Caco-2 (cell line): ENCODE measurements around the gene INAVA. TPM values are rescaled to one million over a fixed set of nuclear protein-coding genes. Genes with fewer than 3 reads are reported as not detected.

Source experiments
- BruUV-seq: library from RNA; stranded (reverse); fragments of 400-500 nt; replicated peaks from 2 replicates; lab custom pipeline; 2021; lab: Mats Ljungman, UMichigan
- CTCF ChIA-PET: fragments of 300-600 bp; sonication (Branson Sonifier 250); formaldehyde crosslinking; loops from one replicate; lab custom pipeline; 2022; ENCODE audit warnings: antibody characterized with exemption; lab: Charles Lee
- POLR2A ChIA-PET: fragments of 300-600 bp; sonication (Branson Sonifier 250); formaldehyde crosslinking; loops from one replicate; lab custom pipeline; 2022; ENCODE audit warnings: antibody characterized with exemption; lab: Charles Lee
- DNase-seq, 2 experiments: peaks; one replicate each; pipeline versions ENCODE4 v3.0.0 to v3.0.0-alpha.2; 2020 to 2022
- H3K27me3 ChIP-seq: replicated peaks from 2 replicates; pipeline ENCODE4 v1.6.0; 2011; ENCODE audit warnings: low read length; ENCODE audit not compliant: control insufficient read depth, insufficient read depth
- H3K36me3 ChIP-seq: 2 replicates; pipeline ENCODE4 v1.5.1; 2011; ENCODE audit warnings: low read length; ENCODE audit not compliant: control insufficient read depth, insufficient read depth
- H3K4me1 ChIP-seq: fragments of 250-450 bp; sonication (Bioruptor Pico); 2 replicates; pipeline ENCODE4 v1.5.1; 2020; ENCODE audit warnings: mild to moderate bottlenecking
- H3K4me3 ChIP-seq: 2 replicates; pipeline ENCODE4 v1.5.1; 2011; ENCODE audit warnings: low read depth, mild to moderate bottlenecking, control low read depth, low read length
- H3K9me3 ChIP-seq: fragments of 250-450 bp; sonication (Bioruptor Pico); 2 replicates; pipeline ENCODE4 v1.5.1; 2020; ENCODE audit warnings: mild to moderate bottlenecking, moderate library complexity
- H3K27ac Mint-ChIP-seq: one replicate; pipeline ENCODE4 v1.8.0; 2022; ENCODE audit warnings: mixed read lengths; ENCODE audit not compliant: unreplicated experiment
- H3K27me3 Mint-ChIP-seq: one replicate; pipeline ENCODE4 v1.8.0; 2022; ENCODE audit warnings: mixed read lengths; ENCODE audit not compliant: insufficient read depth, unreplicated experiment
- H3K36me3 Mint-ChIP-seq: one replicate; pipeline ENCODE4 v1.8.0; 2022; ENCODE audit warnings: mild to moderate bottlenecking, mixed read lengths; ENCODE audit not compliant: insufficient read depth, unreplicated experiment
- H3K4me1 Mint-ChIP-seq: one replicate; pipeline ENCODE4 v1.8.0; 2022; ENCODE audit warnings: low read depth, mixed read lengths; ENCODE audit not compliant: unreplicated experiment
- H3K4me3 Mint-ChIP-seq: one replicate; pipeline ENCODE4 v1.8.0; 2022; ENCODE audit warnings: mild to moderate bottlenecking, moderate library complexity, mixed read lengths; ENCODE audit not compliant: unreplicated experiment
- H3K9me3 Mint-ChIP-seq: one replicate; pipeline ENCODE4 v1.8.0; 2022; ENCODE audit warnings: mixed read lengths; ENCODE audit not compliant: unreplicated experiment
- intact Hi-C: fragments of 100-400 bp; cut with micrococcal nuclease; formaldehyde crosslinking; loops from one replicate; pipeline ENCODE4 v1.10.0; 2022; ENCODE audit not compliant: unreplicated experiment
- total RNA-seq: library from RNA; stranded (reverse); gene quantifications from 2 replicates; pipeline ENCODE4 v1.2.3, GENCODE V29; 2022
- TF ChIP-seq, protein P1 (sequence below), 2 experiments: fragments of 200-600 bp in 1 of 2; IDR thresholded peaks; 1 replicate in 1 of 2; 2 replicates in 1 of 2; pipeline versions ENCODE4 v1.5.1 to v1.8.0; 2011 to 2022; ENCODE audit warnings: antibody characterized with exemption in 1 of 2, control low read depth in 1 of 2, inconsistent platforms in 1 of 2, low read depth in 1 of 2, low read length in 1 of 2, mild to moderate bottlenecking in 1 of 2, moderate library complexity in 1 of 2; ENCODE audit not compliant: insufficient read depth in 1 of 2, severe bottlenecking in 1 of 2, unreplicated experiment in 1 of 2

INAVA gene
- total RNA-seq, 1 experiment from 2014 or later: 123 TPM

GRCh38 chr1:200906491-200906890 lies 11.8 kb downstream of the INAVA start:
- intact Hi-C loops: no loop called here

DNA sequence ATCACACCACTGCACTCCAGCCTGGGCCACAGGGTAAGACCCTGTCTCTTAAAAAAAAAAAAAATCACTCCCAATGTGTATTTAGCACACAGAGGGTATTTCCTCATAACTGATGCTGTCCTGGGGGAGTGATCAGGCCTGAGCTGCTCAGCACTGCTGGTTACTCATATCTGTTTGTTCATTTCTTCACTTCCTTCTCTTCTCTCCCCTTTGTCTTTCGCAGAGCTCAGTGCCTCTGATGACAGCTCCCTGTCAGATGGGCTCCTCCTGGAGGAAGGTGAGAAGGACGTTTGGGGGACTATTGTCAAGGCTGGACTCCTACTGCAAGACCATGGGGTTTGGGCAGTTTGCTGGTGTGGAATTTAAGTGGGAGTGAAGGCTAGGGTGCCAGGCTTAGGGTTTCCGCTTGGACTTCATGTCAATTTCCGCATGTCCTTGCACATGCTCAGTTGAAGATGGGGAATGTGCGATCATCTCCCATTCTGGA lies 13.0 kb downstream of the INAVA start:
- Mint-ChIP-seq H3K4me1 (peaks cover 11% of the 10 kb centered on the region), H3K27me3 (no peaks in the 10 kb centered on the region), H3K27ac (peak overlapping the region; percentile 60), H3K36me3 (peaks cover 97% of the 10 kb centered on the region), H3K9me3 (no peaks in the 10 kb centered on the region), H3K4me3 (no peak overlapping the region)
- Histone ChIP-seq H3K27me3 (no peaks in the 10 kb centered on the region), H3K9me3 (no peaks in the 10 kb centered on the region), H3K36me3 (peaks cover 13% of the 10 kb centered on the region), H3K4me1 (peaks cover 3% of the 10 kb centered on the region; the same call in 1 of the 2 replicates), H3K4me3 (no peak overlapping the region)
- CTCF ChIA-PET: interaction anchor here (0.5 to 0.9 kb wide), 3 partner anchors 11 to 283 kb away, joined by 3 to 5 read pairs (median 4); no protein-coding TSS in a partner anchor
- POLR2A ChIA-PET: interaction anchor here (0.8 to 2.0 kb wide), 3 partner anchors 11 to 16 kb away, joined by 5 to 17 read pairs (median 8); no protein-coding TSS in a partner anchor
- TF ChIP-seq, protein P1, sequence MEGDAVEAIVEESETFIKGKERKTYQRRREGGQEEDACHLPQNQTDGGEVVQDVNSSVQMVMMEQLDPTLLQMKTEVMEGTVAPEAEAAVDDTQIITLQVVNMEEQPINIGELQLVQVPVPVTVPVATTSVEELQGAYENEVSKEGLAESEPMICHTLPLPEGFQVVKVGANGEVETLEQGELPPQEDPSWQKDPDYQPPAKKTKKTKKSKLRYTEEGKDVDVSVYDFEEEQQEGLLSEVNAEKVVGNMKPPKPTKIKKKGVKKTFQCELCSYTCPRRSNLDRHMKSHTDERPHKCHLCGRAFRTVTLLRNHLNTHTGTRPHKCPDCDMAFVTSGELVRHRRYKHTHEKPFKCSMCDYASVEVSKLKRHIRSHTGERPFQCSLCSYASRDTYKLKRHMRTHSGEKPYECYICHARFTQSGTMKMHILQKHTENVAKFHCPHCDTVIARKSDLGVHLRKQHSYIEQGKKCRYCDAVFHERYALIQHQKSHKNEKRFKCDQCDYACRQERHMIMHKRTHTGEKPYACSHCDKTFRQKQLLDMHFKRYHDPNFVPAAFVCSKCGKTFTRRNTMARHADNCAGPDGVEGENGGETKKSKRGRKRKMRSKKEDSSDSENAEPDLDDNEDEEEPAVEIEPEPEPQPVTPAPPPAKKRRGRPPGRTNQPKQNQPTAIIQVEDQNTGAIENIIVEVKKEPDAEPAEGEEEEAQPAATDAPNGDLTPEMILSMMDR (IDR thresholded peaks at IDR 0.05; ENCODE audit: insufficient read depth in 1 of 2, low read depth in 1 of 2, low read length in 1 of 2, severe bottlenecking in 1 of 2, unreplicated experiment in 1 of 2): no peak
- intact Hi-C loops: loop anchor here (1.0 kb wide), 1 partner anchor 10 kb away; no protein-coding TSS in a partner anchor
- DNase-seq: peak in 1 of 2 experiments; percentile 38
- no TSS peak for BruUV-seq

More at GRCh38 chr1:200906491-200906890, 11.8 kb downstream of the INAVA start:
- H3K4me1 ChIP-seq: peaks cover 3% of the 10 kb centered on the region; the same call in 1 of the 2 replicates
- H3K27me3 ChIP-seq: no peaks in the 10 kb centered on the region
- Mint-ChIP-seq H3K9me3 (no peaks in the 10 kb centered on the region), H3K27me3 (no peaks in the 10 kb centered on the region), H3K27ac (no peak overlapping the region), H3K4me3 (no peak overlapping the region), H3K4me1 (peaks cover 18% of the 10 kb centered on the region), H3K36me3 (peaks cover 97% of the 10 kb centered on the region)
- ChIA-PET POLR2A (interaction anchor here (2.0 kb wide), 1 partner anchor 10 kb away, joined by 17 read pairs; no protein-coding TSS in a partner anchor), CTCF (no interaction called here)
- no peak overlapping the region for H3K4me3 ChIP-seq
- BruUV-seq: no TSS peak
- TF ChIP-seq, protein P1 (IDR thresholded peaks at IDR 0.05; ENCODE audit: insufficient read depth in 1 of 2, low read depth in 1 of 2, low read length in 1 of 2, severe bottlenecking in 1 of 2, unreplicated experiment in 1 of 2): no peak
- DNase-seq: no peak
- peaks cover 12% of the 10 kb centered on the region for H3K36me3 ChIP-seq
- no peaks in the 10 kb centered on the region for H3K9me3 ChIP-seq

- ChIA-PET POLR2A (interaction anchor here (1.2 to 2.0 kb wide), 2 partner anchors 12 to 15 kb away, joined by 8 to 17 read pairs; no protein-coding TSS in a partner anchor), CTCF (interaction anchor here (0.5 to 0.9 kb wide), 2 partner anchors 17 to 283 kb away, joined by 4 to 5 read pairs; no protein-coding TSS in a partner anchor)
- no peaks in the 10 kb centered on the region for H3K9me3 ChIP-seq
- H3K4me3 ChIP-seq: no peak overlapping the region
- TF ChIP-seq, protein P1 (IDR thresholded peaks at IDR 0.05; ENCODE audit: insufficient read depth in 1 of 2, low read depth in 1 of 2, low read length in 1 of 2, severe bottlenecking in 1 of 2, unreplicated experiment in 1 of 2): no peak
- Mint-ChIP-seq H3K4me1 (peaks cover 11% of the 10 kb centered on the region), H3K9me3 (no peaks in the 10 kb centered on the region), H3K27ac (peak overlapping the region; percentile 60), H3K4me3 (peak overlapping the region; percentile 3), H3K27me3 (no peaks in the 10 kb centered on the region), H3K36me3 (peaks cover 97% of the 10 kb centered on the region)
- peaks cover 3% of the 10 kb centered on the region; the same call in 1 of the 2 replicates for H3K4me1 ChIP-seq
- DNase-seq: no peak
- peaks cover 16% of the 10 kb centered on the region for H3K36me3 ChIP-seq
- BruUV-seq: no TSS peak
- no peaks in the 10 kb centered on the region for H3K27me3 ChIP-seq
- intact Hi-C loops: no loop called here
Observed at GRCh38 chr1:200908191-200908868, 13.6 kb downstream of the INAVA start.
